Hepatocyte (in vitro differentiated cells): ENCODE data around the gene DBH.

ENCODE experiments used
- CTCF ChIP-seq: fragments of 200-600 bp; sonication (generic); IDR thresholded peaks from 2 replicates; pipeline ENCODE4 v1.5.1; 2016; ENCODE audit warnings: antibody characterized with exemption, mild to moderate bottlenecking; ENCODE audit not compliant: poor library complexity
- EZH2 ChIP-seq: fragments of 200-600 bp; sonication (generic); IDR thresholded peaks from 2 replicates; pipeline ENCODE4 v1.6.1; 2016; ENCODE audit warnings: antibody characterized with exemption, mild to moderate bottlenecking, borderline replicate concordance

- no peak for TF ChIP-seq CTCF
- TF ChIP-seq EZH2, result no peak
Observed at GRCh38 chr9:133638711-133639110, 2.5 kb downstream of the DBH start.
